Type B pancreatic cell (in vitro differentiated cells): ENCODE measurements around the gene SFTPA2. TPM values are rescaled to one million over a fixed set of nuclear protein-coding genes. Genes with fewer than 3 reads are reported as not detected.
"Not testable (repeated sequence)": the region's sequence is repeated elsewhere in the genome, so short reads cannot be mapped to it uniquely, and the experiment has no call there.

Experiments
- DNase-seq: peaks from one replicate; pipeline ENCODE4 v3.0.0; 2021; ENCODE audit warnings: mixed read lengths; ENCODE audit not compliant: unreplicated experiment; ENCODE audit errors: extremely low spot score
- H3K27ac Mint-ChIP-seq: 2 replicates; pipeline ENCODE4 v1.8.0; 2021; ENCODE audit warnings: mild to moderate bottlenecking, mixed read lengths
- H3K27me3 Mint-ChIP-seq: 2 replicates; pipeline ENCODE4 v1.8.0; 2021; ENCODE audit warnings: mixed read lengths
- H3K36me3 Mint-ChIP-seq: 2 replicates; pipeline ENCODE4 v1.8.0; 2021; ENCODE audit warnings: mixed read lengths
- H3K4me1 Mint-ChIP-seq: one replicate; pipeline ENCODE4 v1.8.0; 2021; ENCODE audit warnings: mixed read lengths; ENCODE audit not compliant: unreplicated experiment
- H3K4me3 Mint-ChIP-seq: 2 replicates; pipeline ENCODE4 v1.8.0; 2021; ENCODE audit warnings: mild to moderate bottlenecking, mixed read lengths
- H3K9me3 Mint-ChIP-seq: 2 replicates; pipeline ENCODE4 v1.8.0; 2021; ENCODE audit warnings: mixed read lengths
- CTCF ChIP-seq: fragments of 200-600 bp; sonication (generic); conservative IDR thresholded peaks from 2 replicates; pipeline ENCODE4 v1.5.0; 2021; ENCODE audit warnings: antibody characterized with exemption, mild to moderate bottlenecking
- total RNA-seq: library from RNA; stranded (reverse); gene quantifications from 2 replicates; pipeline ENCODE4 v1.2.1, GENCODE V29; 2021; ENCODE audit warnings: low replicate concordance

The SFTPA2 gene
- total RNA-seq, 1 donor from 2014 or later: 0.99 TPM

GRCh38 chr10:79552143-79552542 lies 8.1 kb downstream of the SFTPA2 start:
- Mint-ChIP-seq H3K36me3 (no peaks in the 10 kb centered on the region), H3K9me3 (no peaks in the 10 kb centered on the region), H3K4me3 (no peak overlapping the region), H3K27ac (no peak overlapping the region), H3K27me3 (peaks cover 13% of the 10 kb centered on the region), H3K4me1 (no peaks in the 10 kb centered on the region)
- no peak for DNase-seq
- no peak for TF ChIP-seq CTCF

- Mint-ChIP-seq H3K36me3 (no peaks in the 10 kb centered on the region), H3K27ac (no peak overlapping the region), H3K27me3 (peaks cover 16% of the 10 kb centered on the region), H3K4me1 (no peaks in the 10 kb centered on the region), H3K4me3 (no peak overlapping the region), H3K9me3 (no peaks in the 10 kb centered on the region)
- no peak for TF ChIP-seq CTCF
- no peak for DNase-seq
Measured at GRCh38 chr10:79547973-79548372, 12.2 kb downstream of the SFTPA2 start.

- not testable (repeated sequence) for DNase-seq, H3K4me1 Mint-ChIP-seq, H3K4me3 Mint-ChIP-seq, H3K36me3 Mint-ChIP-seq, H3K9me3 Mint-ChIP-seq, H3K27ac Mint-ChIP-seq
- peaks cover 14% of the 10 kb centered on the region for H3K27me3 Mint-ChIP-seq
Measured at GRCh38 chr10:79547128-79547527, 13.1 kb downstream of the SFTPA2 start.

DNA sequence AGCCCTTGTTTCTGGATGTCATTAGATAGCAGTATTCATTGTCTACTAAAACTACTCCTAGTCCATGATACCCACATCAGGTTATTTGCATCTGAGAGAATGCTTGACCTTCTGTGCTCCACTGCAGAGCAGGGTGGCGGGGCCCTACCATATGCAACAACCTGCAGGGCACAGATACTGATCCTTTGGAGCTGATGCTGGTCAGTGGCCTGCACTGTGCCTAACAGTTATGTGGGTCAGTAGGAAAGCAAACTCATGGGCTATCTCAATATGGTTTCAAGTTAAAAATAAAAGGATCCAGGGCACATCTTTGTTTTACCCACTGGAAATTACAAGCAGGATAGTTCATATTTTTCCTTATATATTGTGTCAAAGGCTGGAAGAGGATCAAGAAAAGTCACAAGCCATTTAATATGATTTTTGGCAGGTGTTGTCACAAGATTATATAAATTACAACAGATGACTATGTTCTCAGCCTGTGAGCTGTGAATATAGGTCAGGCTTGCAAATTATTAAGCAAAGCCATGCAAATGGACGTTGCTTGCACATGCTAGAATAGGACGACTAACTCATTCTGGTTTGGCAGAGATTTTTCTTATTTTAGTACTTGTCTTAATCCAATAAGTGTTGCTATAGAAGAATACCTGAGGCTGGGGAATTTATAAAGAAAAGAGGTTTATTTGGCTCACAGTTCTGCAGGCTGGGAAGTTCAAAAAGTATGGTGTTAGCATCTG lies 15.1 kb downstream of the SFTPA2 start:
- H3K4me3 Mint-ChIP-seq, DNase-seq, H3K4me1 Mint-ChIP-seq, H3K9me3 Mint-ChIP-seq, H3K36me3 Mint-ChIP-seq, H3K27ac Mint-ChIP-seq: not testable (repeated sequence)
- H3K27me3 Mint-ChIP-seq: peaks cover 14% of the 10 kb centered on the region

- DNase-seq, H3K27ac Mint-ChIP-seq, H3K9me3 Mint-ChIP-seq, H3K4me3 Mint-ChIP-seq, H3K4me1 Mint-ChIP-seq, H3K36me3 Mint-ChIP-seq: not testable (repeated sequence)
- peaks cover 11% of the 10 kb centered on the region for H3K27me3 Mint-ChIP-seq
Measured at GRCh38 chr10:79544408-79544807, 15.8 kb downstream of the SFTPA2 start.

DNA sequence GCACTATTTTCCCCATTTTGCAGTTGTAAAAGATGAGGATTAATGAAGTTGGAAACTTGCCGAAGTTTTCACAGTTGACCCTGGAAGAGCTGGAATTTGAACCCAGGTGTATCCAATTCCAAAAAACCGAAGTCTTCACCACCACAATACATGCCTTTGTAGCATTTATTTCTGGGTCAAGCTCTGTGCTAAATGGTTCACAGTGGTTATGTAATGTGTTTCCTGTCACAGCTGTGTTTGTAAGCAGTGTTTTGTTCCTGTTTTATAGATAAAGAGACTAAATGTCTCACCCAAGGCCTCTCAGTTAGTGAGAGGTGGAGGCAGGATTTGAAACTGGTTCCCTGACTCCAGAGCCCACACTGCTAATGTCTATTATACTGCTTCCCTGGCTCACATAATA lies 17.6 kb downstream of the SFTPA2 start:
- H3K4me1 Mint-ChIP-seq: no peaks in the 10 kb centered on the region
- no peak overlapping the region for H3K4me3 Mint-ChIP-seq
- peaks cover 6% of the 10 kb centered on the region for H3K27me3 Mint-ChIP-seq
- no peaks in the 10 kb centered on the region for H3K9me3 Mint-ChIP-seq
- H3K27ac Mint-ChIP-seq: no peak overlapping the region
- no peaks in the 10 kb centered on the region for H3K36me3 Mint-ChIP-seq
- TF ChIP-seq CTCF: no peak
- DNase-seq: no peak

GRCh38 chr10:79540930-79541329 lies 19.3 kb downstream of the SFTPA2 start:
- H3K27me3 Mint-ChIP-seq, H3K27ac Mint-ChIP-seq, H3K36me3 Mint-ChIP-seq, H3K4me3 Mint-ChIP-seq, H3K4me1 Mint-ChIP-seq, DNase-seq, H3K9me3 Mint-ChIP-seq: not testable (repeated sequence)

DNA sequence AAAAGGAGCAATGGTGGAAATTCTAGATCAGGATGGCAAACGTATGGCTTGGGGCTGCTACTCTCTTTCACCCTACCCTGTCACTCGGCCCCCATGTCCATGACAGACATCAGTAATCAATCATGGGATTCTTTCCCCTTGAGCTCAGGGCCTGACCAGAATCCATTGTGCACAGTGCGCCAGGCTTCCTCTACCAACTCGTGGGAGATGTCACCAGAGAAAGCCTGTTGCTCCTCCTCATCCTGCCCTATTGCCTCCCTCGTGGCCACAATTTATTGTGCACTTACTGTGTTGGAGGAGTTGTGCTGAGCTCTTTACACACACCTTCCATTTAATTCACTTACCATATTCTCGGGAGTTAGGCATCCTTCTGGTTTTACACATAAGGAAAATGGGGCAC lies 21.9 kb downstream of the SFTPA2 start:
- not testable (repeated sequence) for H3K27ac Mint-ChIP-seq, DNase-seq, H3K36me3 Mint-ChIP-seq, H3K27me3 Mint-ChIP-seq, H3K4me1 Mint-ChIP-seq, H3K9me3 Mint-ChIP-seq, H3K4me3 Mint-ChIP-seq

- H3K27me3 Mint-ChIP-seq, H3K4me3 Mint-ChIP-seq, H3K36me3 Mint-ChIP-seq, H3K27ac Mint-ChIP-seq, H3K4me1 Mint-ChIP-seq, H3K9me3 Mint-ChIP-seq, DNase-seq: not testable (repeated sequence)
Measured at GRCh38 chr10:79533903-79534175, 26.4 kb downstream of the SFTPA2 start.

- not testable (repeated sequence) for H3K4me3 Mint-ChIP-seq, H3K36me3 Mint-ChIP-seq, H3K9me3 Mint-ChIP-seq, H3K27ac Mint-ChIP-seq, H3K4me1 Mint-ChIP-seq, DNase-seq, H3K27me3 Mint-ChIP-seq
Measured at GRCh38 chr10:79533142-79533902, 26.9 kb downstream of the SFTPA2 start.

GRCh38 chr10:79528261-79528660 lies 31.9 kb downstream of the SFTPA2 start:
- not testable (repeated sequence) for H3K9me3 Mint-ChIP-seq, H3K27ac Mint-ChIP-seq, H3K4me1 Mint-ChIP-seq, H3K27me3 Mint-ChIP-seq, H3K36me3 Mint-ChIP-seq, DNase-seq, H3K4me3 Mint-ChIP-seq
